Vagina (tissue), 2 donors: ENCODE data around the gene TEK.

Source experiments
- POLR2A ChIP-seq, 2 donors: fragments of 450-650 bp; IDR thresholded peaks; one replicate each; pipeline ENCODE4 v1.6.1; 2017; ENCODE audit warnings: antibody characterized with exemption in 2 of 2, mild to moderate bottlenecking in 2 of 2, moderate library complexity in 2 of 2
- POLR2AphosphoS5 ChIP-seq, 2 donors: sonication (generic); formaldehyde crosslinking; IDR thresholded peaks; one replicate each; pipeline ENCODE4 v1.9.0; 2017; ENCODE audit warnings: antibody characterized with exemption in 2 of 2, mild to moderate bottlenecking in 2 of 2, low read depth in 1 of 2; ENCODE audit not compliant: insufficient read depth in 1 of 2
- TF ChIP-seq, protein P1 (sequence below), 3 experiments: fragments of 450-650 bp in 2 of 3; fragments of 200-600 bp in 1 of 3; sonication (generic) in 1 of 3; IDR thresholded peaks; one replicate each; pipeline ENCODE4 v1.5.1; 2017 to 2019; ENCODE audit warnings: antibody characterized with exemption in 3 of 3, mild to moderate bottlenecking in 2 of 3, moderate library complexity in 2 of 3

DNA sequence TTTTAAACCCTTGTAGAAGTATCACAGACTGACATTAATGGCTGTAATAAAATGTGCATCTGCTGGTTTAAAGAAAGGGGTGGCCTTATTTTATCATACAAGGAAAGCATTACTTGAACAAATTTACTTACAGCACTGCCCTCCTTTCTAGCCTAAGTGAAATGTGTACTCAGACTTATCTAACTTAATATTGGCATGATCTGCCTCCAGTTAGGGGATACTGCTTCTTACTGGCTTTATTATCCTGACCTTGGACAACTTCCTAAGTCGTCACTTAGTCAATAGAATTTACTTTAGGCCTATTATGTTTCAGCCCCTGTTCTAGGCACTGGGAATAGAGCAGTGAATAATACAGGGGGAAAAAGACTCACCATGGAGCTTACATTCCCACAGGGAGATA lies 79.4 kb downstream of the TEK start:
- TF ChIP-seq, protein P1, sequence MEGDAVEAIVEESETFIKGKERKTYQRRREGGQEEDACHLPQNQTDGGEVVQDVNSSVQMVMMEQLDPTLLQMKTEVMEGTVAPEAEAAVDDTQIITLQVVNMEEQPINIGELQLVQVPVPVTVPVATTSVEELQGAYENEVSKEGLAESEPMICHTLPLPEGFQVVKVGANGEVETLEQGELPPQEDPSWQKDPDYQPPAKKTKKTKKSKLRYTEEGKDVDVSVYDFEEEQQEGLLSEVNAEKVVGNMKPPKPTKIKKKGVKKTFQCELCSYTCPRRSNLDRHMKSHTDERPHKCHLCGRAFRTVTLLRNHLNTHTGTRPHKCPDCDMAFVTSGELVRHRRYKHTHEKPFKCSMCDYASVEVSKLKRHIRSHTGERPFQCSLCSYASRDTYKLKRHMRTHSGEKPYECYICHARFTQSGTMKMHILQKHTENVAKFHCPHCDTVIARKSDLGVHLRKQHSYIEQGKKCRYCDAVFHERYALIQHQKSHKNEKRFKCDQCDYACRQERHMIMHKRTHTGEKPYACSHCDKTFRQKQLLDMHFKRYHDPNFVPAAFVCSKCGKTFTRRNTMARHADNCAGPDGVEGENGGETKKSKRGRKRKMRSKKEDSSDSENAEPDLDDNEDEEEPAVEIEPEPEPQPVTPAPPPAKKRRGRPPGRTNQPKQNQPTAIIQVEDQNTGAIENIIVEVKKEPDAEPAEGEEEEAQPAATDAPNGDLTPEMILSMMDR (IDR thresholded peaks at IDR 0.05) = no peak
- TF ChIP-seq POLR2A (IDR thresholded peaks at IDR 0.05) (no peak), POLR2AphosphoS5 (IDR thresholded peaks at IDR 0.05; ENCODE audit: insufficient read depth in 1 of 2, low read depth in 1 of 2) (no peak)
